H1 (cell line): Measurements from ENCODE around the gene TDO2. TPM values are rescaled to one million over a fixed set of nuclear protein-coding genes. Genes with fewer than 3 reads are reported as not detected.

Experiments
- CTCF ChIA-PET: fragments of 300-600 bp; sonication (Branson Sonifier 250); formaldehyde crosslinking; loops from one replicate; lab custom pipeline; 2021; ENCODE audit not compliant: partially characterized antibody; lab: Charles Lee
- POLR2A ChIA-PET: fragments of 300-600 bp; sonication (Branson Sonifier 250); formaldehyde crosslinking; loops from one replicate; lab custom pipeline; 2021; ENCODE audit warnings: inconsistent platforms; ENCODE audit not compliant: partially characterized antibody; lab: Charles Lee
- DNase-seq, 2 experiments: peaks; one replicate each; pipeline versions ENCODE4 v3.0.0 to v3.0.0-alpha.2; 2010 to 2022; ENCODE audit warnings: low spot score in 2 of 2, low read depth in 1 of 2, mixed read lengths in 1 of 2
- FAIRE-seq: peaks from 2 replicates; lab custom pipeline; 2011; peaks lifted over from hg19 to GRCh38; lab: Jason Lieb, UNC
- H2AFZ ChIP-seq: 2 replicates; pipeline ENCODE4 v1.8.1; 2012; ENCODE audit warnings: low read length, inconsistent platforms
- H2AK5ac ChIP-seq: 2 replicates; pipeline ENCODE4 v1.6.1; 2013; ENCODE audit warnings: low read depth, low read length
- H2BK120ac ChIP-seq: replicated peaks from 2 replicates; pipeline ENCODE3; 2013; ENCODE audit warnings: low read depth, low read length, inconsistent platforms
- H2BK12ac ChIP-seq: 2 replicates; pipeline ENCODE4 v1.6.1; 2013; ENCODE audit warnings: low read depth, low read length
- H2BK15ac ChIP-seq: 2 replicates; pipeline ENCODE4 v1.6.1; 2013; ENCODE audit warnings: low read length
- H2BK20ac ChIP-seq: 2 replicates; pipeline ENCODE4 v1.6.1; 2013; ENCODE audit warnings: low read length
- H2BK5ac ChIP-seq: 2 replicates; pipeline ENCODE4 v1.6.1; 2013; ENCODE audit warnings: low read depth, low read length
- H3K14ac ChIP-seq: 2 replicates; pipeline ENCODE4 v1.6.1; 2013; ENCODE audit warnings: inconsistent platforms; ENCODE audit not compliant: insufficient read length
- H3K18ac ChIP-seq: 2 replicates; pipeline ENCODE4 v1.6.1; 2013; ENCODE audit warnings: low read length; ENCODE audit errors: extremely low read depth
- H3K23ac ChIP-seq: 2 replicates; pipeline ENCODE4 v1.6.1; 2013; ENCODE audit warnings: inconsistent platforms; ENCODE audit not compliant: insufficient read length
- H3K23me2 ChIP-seq: 2 replicates; pipeline ENCODE4 v1.6.1; 2013; ENCODE audit warnings: low read depth, low read length
- H3K27ac ChIP-seq: 2 replicates; pipeline ENCODE4 v1.6.1; 2011; ENCODE audit warnings: low read depth, low read length, inconsistent platforms
- H3K27me3 ChIP-seq, 4 experiments: replicated peaks in 1 of 4; 1 replicate in 1 of 4; 2 replicates in 3 of 4; pipeline versions ENCODE4 v1.6.1 to v1.8.1; 2011 to 2013; ENCODE audit warnings: low read length in 3 of 4, mild to moderate bottlenecking in 3 of 4, inconsistent platforms in 2 of 4, mixed read lengths in 2 of 4, moderate library complexity in 1 of 4; ENCODE audit not compliant: control insufficient read depth in 3 of 4, insufficient read depth in 3 of 4; ENCODE audit errors: extremely low read depth in 1 of 4
- H3K36me3 ChIP-seq, 4 experiments: 2 replicates each; pipeline versions ENCODE4 v1.6.1 to v1.8.1; 2011 to 2013; ENCODE audit warnings: mild to moderate bottlenecking in 4 of 4, low read length in 3 of 4, moderate library complexity in 2 of 4, control low read depth in 1 of 4, inconsistent platforms in 1 of 4; ENCODE audit not compliant: insufficient read depth in 4 of 4, control insufficient read depth in 2 of 4
- H3K4ac ChIP-seq: replicated peaks from 2 replicates; pipeline ENCODE3; 2013; ENCODE audit warnings: low read length, low read depth, mixed read lengths, inconsistent platforms; ENCODE audit not compliant: insufficient read length
- H3K4me1 ChIP-seq, 4 experiments: replicated peaks in 1 of 4; 1 replicate in 1 of 4; 2 replicates in 3 of 4; pipeline versions ENCODE4 v1.6.1 to v1.8.1; 2011 to 2013; ENCODE audit warnings: low read length in 3 of 4, inconsistent platforms in 2 of 4, mixed read lengths in 1 of 4; ENCODE audit not compliant: insufficient read depth in 4 of 4, control insufficient read depth in 3 of 4
- H3K4me2 ChIP-seq, 2 experiments: 2 replicates each; pipeline versions ENCODE4 v1.6.1 to v1.8.1; 2011 to 2013; ENCODE audit warnings: low read depth in 2 of 2, low read length in 2 of 2, control low read depth in 1 of 2, inconsistent platforms in 1 of 2, mild to moderate bottlenecking in 1 of 2; ENCODE audit not compliant: insufficient read depth in 1 of 2
- H3K4me3 ChIP-seq, 4 experiments: fragments of 200-600, 300-600 bp in 1 of 4; sonication (generic), shearing (Covaris generic), sonication (Bioruptor Twin) in 1 of 4; 2 replicates each; pipeline versions ENCODE4 v1.5.1 to v1.8.1; 2011 to 2016; ENCODE audit warnings: low read length in 4 of 4, low read depth in 3 of 4, control low read depth in 2 of 4, inconsistent platforms in 2 of 4, mild to moderate bottlenecking in 2 of 4, mixed read lengths in 1 of 4, moderate library complexity in 1 of 4; ENCODE audit not compliant: insufficient read depth in 2 of 4; ENCODE audit errors: extremely low read depth in 1 of 4
- H3K56ac ChIP-seq: replicated peaks from 2 replicates; pipeline ENCODE3; 2013; ENCODE audit warnings: low read depth, mild to moderate bottlenecking, mixed read lengths, low read length, inconsistent platforms; ENCODE audit not compliant: insufficient read length
- H3K79me1 ChIP-seq: 2 replicates; pipeline ENCODE4 v1.6.1; 2013; ENCODE audit warnings: low read depth, low read length, control low read depth
- H3K79me2 ChIP-seq, 2 experiments: 2 replicates each; pipeline versions ENCODE4 v1.6.1 to v1.8.1; 2012 to 2013; ENCODE audit warnings: low read length in 2 of 2, mild to moderate bottlenecking in 2 of 2, inconsistent platforms in 1 of 2; ENCODE audit not compliant: insufficient read depth in 2 of 2, control insufficient read depth in 1 of 2
- H3K9ac ChIP-seq, 4 experiments: replicated peaks in 1 of 4; 1 replicate in 1 of 4; 2 replicates in 3 of 4; pipeline versions ENCODE4 v1.6.1 to v1.8.1; 2011 to 2013; ENCODE audit warnings: low read depth in 3 of 4, low read length in 3 of 4, control low read depth in 2 of 4, mild to moderate bottlenecking in 2 of 4, moderate library complexity in 2 of 4, inconsistent platforms in 1 of 4; ENCODE audit errors: extremely low read depth in 1 of 4
- H3K9me3 ChIP-seq, 2 experiments: 2 replicates each; pipeline versions ENCODE4 v1.6.1 to v1.8.1; 2012 to 2013; ENCODE audit warnings: mild to moderate bottlenecking in 2 of 2, moderate library complexity in 2 of 2, control low read depth in 1 of 2, inconsistent platforms in 1 of 2, low read depth in 1 of 2, low read length in 1 of 2, mixed read lengths in 1 of 2; ENCODE audit not compliant: insufficient read depth in 2 of 2
- H4K20me1 ChIP-seq, 2 experiments: replicated peaks in 1 of 2; 2 replicates each; pipeline versions ENCODE3 to v1.8.1; 2011 to 2013; ENCODE audit warnings: inconsistent platforms in 2 of 2, low read length in 2 of 2, mild to moderate bottlenecking in 1 of 2; ENCODE audit not compliant: insufficient read depth in 2 of 2, control insufficient read depth in 1 of 2
- H4K5ac ChIP-seq: 2 replicates; pipeline ENCODE4 v1.6.1; 2013; ENCODE audit warnings: low read length, low read depth, mixed read lengths, inconsistent platforms; ENCODE audit not compliant: insufficient read length
- H4K8ac ChIP-seq: 2 replicates; pipeline ENCODE4 v1.8.0; 2013; ENCODE audit warnings: mild to moderate bottlenecking, moderate library complexity, low read length, inconsistent platforms; ENCODE audit not compliant: insufficient read depth; ENCODE audit errors: extremely low read depth
- H4K91ac ChIP-seq: replicated peaks from 2 replicates; pipeline ENCODE3; 2013; ENCODE audit warnings: low read length, mixed read lengths, inconsistent platforms; ENCODE audit not compliant: insufficient read length
- ATF3 ChIP-seq: IDR thresholded peaks from 2 replicates; pipeline ENCODE4 v1.6.1; 2011; ENCODE audit warnings: low read depth, mild to moderate bottlenecking, low read length; ENCODE audit not compliant: insufficient read depth
- BCL11A ChIP-seq, 2 experiments: IDR thresholded peaks; one replicate each; pipeline ENCODE4 v1.6.1; 2011; ENCODE audit warnings: low read depth in 2 of 2, low read length in 2 of 2, mild to moderate bottlenecking in 2 of 2
- CREB1 ChIP-seq: IDR thresholded peaks from 2 replicates; pipeline ENCODE4 v1.6.1; 2012; ENCODE audit warnings: inconsistent platforms
- EP300 ChIP-seq, 2 experiments: IDR thresholded peaks; 1 replicate in 1 of 2; 2 replicates in 1 of 2; pipeline ENCODE4 v1.6.1; 2011 to 2012; ENCODE audit warnings: low read depth in 2 of 2, low read length in 2 of 2, mild to moderate bottlenecking in 2 of 2, borderline replicate concordance in 1 of 2, inconsistent platforms in 1 of 2, moderate library complexity in 1 of 2
- JUN ChIP-seq: IDR thresholded peaks from 2 replicates; pipeline ENCODE4 v1.6.1; 2011; ENCODE audit warnings: low read depth, mild to moderate bottlenecking, improper control_type of control experiment, low read length
- KDM1A ChIP-seq: fragments of 200-600, 300-600 bp; sonication (generic); IDR thresholded peaks from 2 replicates; pipeline ENCODE4 v1.7.1; 2016; ENCODE audit warnings: mild to moderate bottlenecking, low read length, borderline replicate concordance
- RNF2 ChIP-seq: fragments of 200-900, 300-1000 bp; sonication (generic); IDR thresholded peaks from 2 replicates; pipeline ENCODE4 v1.7.1; 2016; ENCODE audit warnings: borderline replicate concordance, low read depth, mild to moderate bottlenecking, antibody characterized with exemption, low read length; ENCODE audit not compliant: poor library complexity, severe bottlenecking; ENCODE audit errors: missing control alignments
- SAP30 ChIP-seq: fragments of 300-600 bp; sonication (generic); IDR thresholded peaks from 2 replicates; pipeline ENCODE4 v1.7.1; 2012; ENCODE audit warnings: low read length, moderate library complexity, mild to moderate bottlenecking, inconsistent platforms; ENCODE audit not compliant: insufficient read depth, insufficient replicate concordance
- SP4 ChIP-seq: IDR thresholded peaks from 2 replicates; pipeline ENCODE4 v1.6.1; 2012; ENCODE audit warnings: low read length, inconsistent platforms
- ZNF274 ChIP-seq: IDR thresholded peaks from 2 replicates; pipeline ENCODE4 v1.7.0; 2012; ENCODE audit warnings: low read length, borderline replicate concordance; ENCODE audit errors: extremely low read depth
- WGBS, 2 experiments: shearing (Covaris generic) in 1 of 2; methylation state at CpG; one replicate each; pipeline versions ENCODE4 v1.1.6 to v1.1.7; 2013 to 2015; ENCODE audit warnings: low lambda C conversion rate in 2 of 2, mixed read lengths in 2 of 2, inconsistent platforms in 1 of 2, low coverage in 1 of 2, missing lambda C conversion rate in 1 of 2; ENCODE audit not compliant: insufficient replicate concordance in 2 of 2, insufficient coverage in 1 of 2, insufficient read length in 1 of 2; ENCODE audit errors: extremely low coverage in 1 of 2, missing lambda C conversion rate in 1 of 2; 5-methylcytosine and 5-hydroxymethylcytosine counted together
- polyA plus RNA-seq, 7 experiments: library from polyadenylated mRNA; depleted of rRNA in 3 of 7; stranded (reverse) in 5 of 7; unstranded in 2 of 7; fragments of >200 nt in 5 of 7; fragments of 200-250 nt in 2 of 7; gene quantifications; 1 replicate in 5 of 7; 2 replicates in 1 of 7; 4 replicates in 1 of 7; pipeline versions ENCODE4 v1.2.1 to v1.2.3, GENCODE V29; 2011 to 2013; ENCODE audit warnings: missing spikeins in 2 of 7, mixed read lengths in 2 of 7
- total RNA-seq: library from RNA; stranded (reverse); fragmentation: NEBNext Ultra II Directional; extraction: Animal tissue kit (Norgen Biotek cat#: 25700); gene quantifications from 2 replicates; pipeline ENCODE4 v1.2.1, GENCODE V29; 2021
- TF ChIP-seq, protein P1 (sequence below): IDR thresholded peaks from 2 replicates; pipeline ENCODE4 v1.6.1; 2012; ENCODE audit warnings: low read length, inconsistent platforms

TDO2 gene
- total and polyA plus RNA-seq, 2 of the 8 experiments (the other 6 are each of a cell fraction or from before 2014, with no cell fraction given): 0.03 TPM; not detected in 1

DNA sequence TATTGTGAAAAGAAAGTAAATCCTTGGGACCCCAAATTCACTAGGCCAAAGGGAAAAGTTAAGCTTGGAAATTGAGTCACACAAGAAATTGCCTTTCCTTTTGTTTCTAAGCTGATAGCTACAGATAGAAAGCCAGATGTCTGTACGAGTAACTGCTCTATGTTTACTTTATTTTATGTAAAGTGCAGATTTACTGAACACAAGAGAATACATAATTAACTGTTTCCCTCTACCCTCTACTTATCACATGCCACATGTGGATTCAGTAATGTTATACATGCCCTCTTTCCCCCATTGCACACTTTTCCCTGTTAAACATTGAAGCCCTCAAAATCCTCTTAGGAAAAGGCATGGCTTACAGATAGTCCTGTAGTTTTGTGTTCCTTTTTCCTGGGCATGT, 16.5 kb upstream of the TDO2 start:
- Histone ChIP-seq H2BK120ac (no peak overlapping the region), H3K36me3 (no peaks in the 10 kb centered on the region), H2BK20ac (no peak overlapping the region), H3K23ac (no peak overlapping the region), H2BK5ac (no peak overlapping the region), H2BK15ac (no peak overlapping the region), H4K91ac (no peak overlapping the region), H3K4me1 (no peaks in the 10 kb centered on the region), H3K79me2 (no peaks in the 10 kb centered on the region), H3K27ac (no peak overlapping the region), H3K14ac (no peak overlapping the region), H3K27me3 (no peaks in the 10 kb centered on the region), H3K9me3 (peaks cover 0 to 3% of the 10 kb centered on the region in 2 experiments; a peak in 1 of 4 replicates), H3K23me2 (no peaks in the 10 kb centered on the region), H3K18ac (no peak overlapping the region), H2AK5ac (no peak overlapping the region), H4K5ac (no peak overlapping the region), H3K56ac (no peak overlapping the region), H3K9ac (no peak overlapping the region), H4K8ac (no peak overlapping the region), H4K20me1 (no peaks in the 10 kb centered on the region), H3K4ac (no peak overlapping the region), H3K4me3 (no peak overlapping the region), H2BK12ac (no peak overlapping the region), H3K79me1 (no peaks in the 10 kb centered on the region), H2AFZ (no peak overlapping the region), H3K4me2 (no peak overlapping the region)
- FAIRE-seq (no peak), DNase-seq (no peak)
- POLR2A ChIA-PET: no interaction called here
- CTCF ChIA-PET: interaction anchor here (0.6 kb wide), 2 partner anchors 24 to 1521 kb away, joined by 3 to 5 read pairs; no protein-coding TSS in a partner anchor
- 97% methylated on average over 1 of the region's 1 CpG; no CpG with 5 or more reads in 1 of the 2 experiments for WGBS, 2 experiments
- TF ChIP-seq SP4: no peak
- no peak for TF ChIP-seq RNF2
- TF ChIP-seq ATF3: no peak
- no peak for TF ChIP-seq BCL11A (IDR thresholded peaks at IDR 0.05; ENCODE audit: low read depth in 2 of 2, low read length in 2 of 2)
- TF ChIP-seq JUN: no peak
- no peak for TF ChIP-seq CREB1
- TF ChIP-seq EP300 (IDR thresholded peaks at IDR 0.05; ENCODE audit: borderline replicate concordance in 1 of 2, low read depth in 2 of 2, low read length in 2 of 2): no peak
- no peak for TF ChIP-seq ZNF274
- no peak for TF ChIP-seq KDM1A
- TF ChIP-seq, protein P1, sequence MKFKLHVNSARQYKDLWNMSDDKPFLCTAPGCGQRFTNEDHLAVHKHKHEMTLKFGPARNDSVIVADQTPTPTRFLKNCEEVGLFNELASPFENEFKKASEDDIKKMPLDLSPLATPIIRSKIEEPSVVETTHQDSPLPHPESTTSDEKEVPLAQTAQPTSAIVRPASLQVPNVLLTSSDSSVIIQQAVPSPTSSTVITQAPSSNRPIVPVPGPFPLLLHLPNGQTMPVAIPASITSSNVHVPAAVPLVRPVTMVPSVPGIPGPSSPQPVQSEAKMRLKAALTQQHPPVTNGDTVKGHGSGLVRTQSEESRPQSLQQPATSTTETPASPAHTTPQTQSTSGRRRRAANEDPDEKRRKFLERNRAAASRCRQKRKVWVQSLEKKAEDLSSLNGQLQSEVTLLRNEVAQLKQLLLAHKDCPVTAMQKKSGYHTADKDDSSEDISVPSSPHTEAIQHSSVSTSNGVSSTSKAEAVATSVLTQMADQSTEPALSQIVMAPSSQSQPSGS: no peak
- TF ChIP-seq SAP30: no peak
